GM12878 (cell line): ENCODE data around the gene SPR.

Source experiments
- MTA3 ChIP-seq: IDR thresholded peaks from 2 replicates; pipeline ENCODE4 v1.6.1; 2012; ENCODE audit warnings: low read length, inconsistent platforms, borderline replicate concordance
- TCF12 ChIP-seq: IDR thresholded peaks from 2 replicates; pipeline ENCODE4 v1.6.1; 2011; ENCODE audit warnings: low read depth, mild to moderate bottlenecking, low read length
- TF ChIP-seq, protein P1 (sequence below), 3 experiments: IDR thresholded peaks in 2 of 3; conservative IDR thresholded peaks in 1 of 3; 2 replicates each; pipeline ENCODE4 v1.5.1; 2011; ENCODE audit warnings: low read depth in 3 of 3, low read length in 3 of 3, mild to moderate bottlenecking in 3 of 3, control low read depth in 2 of 3, moderate library complexity in 2 of 3, inconsistent platforms in 1 of 3, mixed read lengths in 1 of 3; ENCODE audit not compliant: control insufficient read depth in 2 of 3, insufficient read depth in 1 of 3; ENCODE audit errors: extremely low read depth in 1 of 3

DNA sequence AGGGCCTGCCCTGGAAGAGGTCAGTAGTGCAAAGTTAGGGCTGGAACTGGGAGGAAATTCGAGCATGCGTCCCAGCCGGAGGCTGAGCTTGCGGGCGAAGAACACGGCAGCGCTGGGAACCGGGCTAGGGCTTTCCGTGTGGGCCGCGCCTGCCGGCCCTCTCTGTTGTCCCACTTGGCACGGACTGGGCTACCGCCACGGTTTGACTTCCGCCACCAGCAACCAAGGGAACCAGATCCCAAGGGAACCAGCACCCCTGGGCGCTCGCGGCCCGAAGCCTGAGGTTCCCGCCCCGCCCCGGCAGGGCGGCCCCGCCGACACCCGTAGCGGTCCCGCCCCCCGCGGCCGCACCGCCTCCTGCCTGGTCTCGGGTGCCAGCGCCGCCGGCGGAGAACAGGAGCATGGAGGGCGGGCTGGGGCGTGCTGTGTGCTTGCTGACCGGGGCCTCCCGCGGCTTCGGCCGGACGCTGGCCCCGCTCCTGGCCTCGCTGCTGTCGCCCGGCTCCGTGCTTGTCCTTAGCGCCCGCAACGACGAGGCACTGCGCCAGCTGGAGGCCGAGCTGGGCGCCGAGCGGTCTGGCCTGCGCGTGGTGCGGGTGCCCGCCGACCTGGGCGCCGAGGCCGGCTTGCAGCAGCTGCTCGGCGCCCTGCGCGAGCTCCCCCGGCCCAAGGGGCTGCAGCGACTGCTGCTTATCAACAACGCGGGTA is at the start of gene SPR:
- no peak for TF ChIP-seq MTA3
- TF ChIP-seq, protein P1, sequence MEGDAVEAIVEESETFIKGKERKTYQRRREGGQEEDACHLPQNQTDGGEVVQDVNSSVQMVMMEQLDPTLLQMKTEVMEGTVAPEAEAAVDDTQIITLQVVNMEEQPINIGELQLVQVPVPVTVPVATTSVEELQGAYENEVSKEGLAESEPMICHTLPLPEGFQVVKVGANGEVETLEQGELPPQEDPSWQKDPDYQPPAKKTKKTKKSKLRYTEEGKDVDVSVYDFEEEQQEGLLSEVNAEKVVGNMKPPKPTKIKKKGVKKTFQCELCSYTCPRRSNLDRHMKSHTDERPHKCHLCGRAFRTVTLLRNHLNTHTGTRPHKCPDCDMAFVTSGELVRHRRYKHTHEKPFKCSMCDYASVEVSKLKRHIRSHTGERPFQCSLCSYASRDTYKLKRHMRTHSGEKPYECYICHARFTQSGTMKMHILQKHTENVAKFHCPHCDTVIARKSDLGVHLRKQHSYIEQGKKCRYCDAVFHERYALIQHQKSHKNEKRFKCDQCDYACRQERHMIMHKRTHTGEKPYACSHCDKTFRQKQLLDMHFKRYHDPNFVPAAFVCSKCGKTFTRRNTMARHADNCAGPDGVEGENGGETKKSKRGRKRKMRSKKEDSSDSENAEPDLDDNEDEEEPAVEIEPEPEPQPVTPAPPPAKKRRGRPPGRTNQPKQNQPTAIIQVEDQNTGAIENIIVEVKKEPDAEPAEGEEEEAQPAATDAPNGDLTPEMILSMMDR (IDR thresholded peaks at IDR 0.05 in 2 of 3, conservative IDR thresholded peaks at IDR 0.05 in 1 of 3; ENCODE audit: control insufficient read depth in 2 of 3, extremely low read depth in 1 of 3, insufficient read depth in 1 of 3, low read depth in 3 of 3, low read length in 3 of 3) = peak in 1 of 3 experiments; percentile 15; a peak in 1 of 6 replicates
- TF ChIP-seq TCF12 = no peak
